Uterus (tissue), 4 donors: ENCODE measurements around the gene LYAR. TPM values are rescaled to one million over a fixed set of nuclear protein-coding genes. Genes with fewer than 3 reads are reported as not detected.

Experiments
- DNase-seq, 2 donors: peaks; one replicate each; pipeline ENCODE4 v3.0.0-alpha.2; 2019 to 2020
- H3K27ac ChIP-seq, 2 donors: fragments of 200-600 bp; sonication (generic); 1 replicate in 1 of 2; 2 replicates in 1 of 2; pipeline ENCODE4 v1.5.1; 2016 to 2018
- H3K27me3 ChIP-seq, 2 donors: fragments of 200-600 bp; sonication (generic); one replicate each; pipeline ENCODE4 v1.5.1; 2018 to 2019; ENCODE audit warnings: control low read depth in 1 of 2
- H3K36me3 ChIP-seq, 2 donors: fragments of 200-600 bp; sonication (generic); one replicate each; pipeline ENCODE4 v1.5.1; 2019; ENCODE audit warnings: control low read depth in 1 of 2
- H3K4me1 ChIP-seq, 2 donors: fragments of 200-600 bp; sonication (generic); one replicate each; pipeline ENCODE4 v1.5.1; 2018 to 2019; ENCODE audit warnings: control low read depth in 1 of 2
- H3K4me3 ChIP-seq, 2 donors: fragments of 200-600 bp; sonication (generic); 1 replicate in 1 of 2; 2 replicates in 1 of 2; pipeline ENCODE4 v1.5.1; 2018 to 2019; ENCODE audit warnings: mild to moderate bottlenecking in 1 of 2
- H3K9me3 ChIP-seq, 2 donors: fragments of 200-600 bp; sonication (generic); one replicate each; pipeline ENCODE4 v1.5.1; 2019; ENCODE audit warnings: control low read depth in 1 of 2
- CTCF ChIP-seq, 4 experiments: fragments of 200-600 bp in 2 of 4; fragments of 450-650 bp in 2 of 4; sonication (generic) in 2 of 4; IDR thresholded peaks; one replicate each; pipeline ENCODE4 v1.5.1; 2016 to 2019; ENCODE audit warnings: antibody characterized with exemption in 4 of 4, mild to moderate bottlenecking in 2 of 4, moderate library complexity in 1 of 4
- POLR2A ChIP-seq, 2 donors: fragments of 450-650 bp; IDR thresholded peaks; one replicate each; pipeline ENCODE4 v1.6.1; 2016; ENCODE audit warnings: antibody characterized with exemption in 2 of 2, mild to moderate bottlenecking in 1 of 2, moderate library complexity in 1 of 2
- intact Hi-C: fragments of 100-400 bp; cut with DNase I; formaldehyde crosslinking; loops from one replicate; pipeline ENCODE4 v1.15.1; 2023; ENCODE audit warnings: low total_unique reads
- total RNA-seq, 4 donors: library from RNA; depleted of rRNA in 3 of 4; stranded (reverse); fragments of >200 nt in 3 of 4; gene quantifications; one replicate each; pipeline versions ENCODE4 v1.1.0 to v1.2.4, GENCODE V29; 2014 to 2023
- donor health status: DM: yes; HTN: yes; CAD: no.

The LYAR gene
- total RNA-seq, 4 donors from 2014 or later = 7.1 to 32.5 (median 12.6) TPM

- DNase-seq = no peak
- intact Hi-C loops = no loop called here
- H3K27ac ChIP-seq = no peak overlapping the region
These were observed 899 bp downstream of the LYAR start for GRCh38 chr4:4289055-4289454.

GRCh38 chr4:4288098-4288497 is 1.9 kb downstream of the LYAR start:
- Histone ChIP-seq H3K9me3 (no peaks in the 10 kb centered on the region), H3K27me3 (no peaks in the 10 kb centered on the region), H3K36me3 (no peaks in the 10 kb centered on the region), H3K4me3 (no peak overlapping the region), H3K27ac (no peak overlapping the region), H3K4me1 (peaks cover 0 to 9% of the 10 kb centered on the region in 2 donors)
- no peak for DNase-seq
- TF ChIP-seq CTCF (IDR thresholded peaks at IDR 0.05) = no peak
- TF ChIP-seq POLR2A (IDR thresholded peaks at IDR 0.05) = no peak
- intact Hi-C loops = no loop called here

More at GRCh38 chr4:4289055-4289454, 899 bp downstream of the LYAR start:
- Histone ChIP-seq H3K4me1 (peaks cover 0 to 9% of the 10 kb centered on the region in 2 donors), H3K27me3 (no peaks in the 10 kb centered on the region), H3K9me3 (no peaks in the 10 kb centered on the region), H3K36me3 (no peaks in the 10 kb centered on the region), H3K4me3 (peak overlapping the region; percentile 55 to 74)
- TF ChIP-seq POLR2A (IDR thresholded peaks at IDR 0.05) (no peak), CTCF (IDR thresholded peaks at IDR 0.05) (no peak)

GRCh38 chr4:4284827-4285618 is 4.9 kb downstream of the LYAR start:
- no peak overlapping the region for H3K4me3 ChIP-seq
- no peaks in the 10 kb centered on the region for H3K36me3 ChIP-seq
- no peak for TF ChIP-seq POLR2A (IDR thresholded peaks at IDR 0.05)
- TF ChIP-seq CTCF (IDR thresholded peaks at IDR 0.05) = no peak
- H3K27ac ChIP-seq = no peak overlapping the region
- no peaks in the 10 kb centered on the region for H3K27me3 ChIP-seq
- peaks cover 0 to 9% of the 10 kb centered on the region in 2 donors for H3K4me1 ChIP-seq
- no peaks in the 10 kb centered on the region for H3K9me3 ChIP-seq
- no peak for DNase-seq
- intact Hi-C loops = no loop called here

GRCh38 chr4:4281787-4282186 is 8.2 kb downstream of the LYAR start:
- no peak for TF ChIP-seq CTCF (IDR thresholded peaks at IDR 0.05)
- TF ChIP-seq POLR2A (IDR thresholded peaks at IDR 0.05) = no peak
- Histone ChIP-seq H3K27ac (no peak overlapping the region), H3K9me3 (no peaks in the 10 kb centered on the region), H3K4me1 (no peaks in the 10 kb centered on the region), H3K36me3 (no peaks in the 10 kb centered on the region), H3K4me3 (no peak overlapping the region), H3K27me3 (no peaks in the 10 kb centered on the region)
- no peak for DNase-seq
- intact Hi-C loops = no loop called here

- Histone ChIP-seq H3K27ac (no peak overlapping the region), H3K4me1 (no peaks in the 10 kb centered on the region), H3K9me3 (no peaks in the 10 kb centered on the region), H3K4me3 (no peak overlapping the region), H3K36me3 (no peaks in the 10 kb centered on the region), H3K27me3 (no peaks in the 10 kb centered on the region)
- no peak for DNase-seq
- intact Hi-C loops = no loop called here
- no peak for TF ChIP-seq CTCF (IDR thresholded peaks at IDR 0.05)
- TF ChIP-seq POLR2A (IDR thresholded peaks at IDR 0.05) = no peak
These were observed 12.4 kb downstream of the LYAR start for GRCh38 chr4:4277531-4277930.
